ENCODE data around the gene USP12. TPM values are rescaled to one million over a fixed set of nuclear protein-coding genes. Genes with fewer than 3 reads are reported as not detected.
"Not testable (repeated sequence)": the region's sequence is repeated elsewhere in the genome, so short reads cannot be mapped to it uniquely, and the experiment has no call there.

Gene USP12
- total and polyA plus RNA-seq, 2 donors from 2014 or later: 15.0 to 27.5 TPM

- FAIRE-seq: no peak
- H3K4me1 ChIP-seq (ENCODE audit: control insufficient read depth in 2 of 3, insufficient read depth in 2 of 3, low read depth in 1 of 3, low read length in 3 of 3): peaks cover 0 to 5% (median 5%) of the 10 kb centered on the region in 3 donors
- no peak overlapping the region for H3K9ac ChIP-seq (ENCODE audit: low read length in 3 of 3)
- DNase-seq: no peak
- H3K27ac ChIP-seq (ENCODE audit: low read depth in 2 of 2, low read length in 2 of 2): no peak overlapping the region
- H3K36me3 ChIP-seq (ENCODE audit: control insufficient read depth in 2 of 3, insufficient read depth in 3 of 3, low read length in 3 of 3): no peaks in the 10 kb centered on the region
- no peaks in the 10 kb centered on the region for H3K9me3 ChIP-seq (ENCODE audit: control insufficient read depth in 2 of 3, insufficient read depth in 1 of 3, low read length in 3 of 3)
- H3K4me3 ChIP-seq (ENCODE audit: low read length in 3 of 3): no peak overlapping the region
- no peak for TF ChIP-seq CTCF (IDR thresholded peaks at IDR 0.05; ENCODE audit: borderline replicate concordance, extremely low read depth, insufficient read depth)
- intact Hi-C loops (cut with DNase I): no loop called here
- H3K27me3 ChIP-seq (ENCODE audit: control insufficient read depth, insufficient read depth, low read length): no peaks in the 10 kb centered on the region
These were observed 44.8 kb downstream of the USP12 start for GRCh38 chr13:27126859-27127258.

- FAIRE-seq (no peak), DNase-seq (no peak)
- H3K4me3 ChIP-seq (ENCODE audit: low read length in 3 of 3): no peak overlapping the region
- TF ChIP-seq CTCF (IDR thresholded peaks at IDR 0.05; ENCODE audit: borderline replicate concordance, extremely low read depth, insufficient read depth): no peak
- no peaks in the 10 kb centered on the region for H3K36me3 ChIP-seq (ENCODE audit: control insufficient read depth in 2 of 3, insufficient read depth in 3 of 3, low read length in 3 of 3)
- H3K9ac ChIP-seq (ENCODE audit: low read length in 3 of 3): no peak overlapping the region
- H3K4me1 ChIP-seq (ENCODE audit: control insufficient read depth in 2 of 3, insufficient read depth in 2 of 3, low read depth in 1 of 3, low read length in 3 of 3): peaks cover 0 to 6% (median 5%) of the 10 kb centered on the region in 3 donors
- no peaks in the 10 kb centered on the region for H3K27me3 ChIP-seq (ENCODE audit: control insufficient read depth, insufficient read depth, low read length)
- H3K9me3 ChIP-seq (ENCODE audit: control insufficient read depth in 2 of 3, insufficient read depth in 1 of 3, low read length in 3 of 3): no peaks in the 10 kb centered on the region
- intact Hi-C loops (cut with DNase I): no loop called here
- H3K27ac ChIP-seq (ENCODE audit: low read depth in 2 of 2, low read length in 2 of 2): no peak overlapping the region
These were observed 46.0 kb downstream of the USP12 start for GRCh38 chr13:27125357-27126282.

- TF ChIP-seq CTCF (IDR thresholded peaks at IDR 0.05; ENCODE audit: borderline replicate concordance, extremely low read depth, insufficient read depth): no peak
- Histone ChIP-seq H3K27ac (ENCODE audit: low read depth in 2 of 2, low read length in 2 of 2) (no peak overlapping the region), H3K9me3 (ENCODE audit: control insufficient read depth in 2 of 3, insufficient read depth in 1 of 3, low read length in 3 of 3) (no peaks in the 10 kb centered on the region), H3K9ac (ENCODE audit: low read length in 3 of 3) (no peak overlapping the region), H3K27me3 (ENCODE audit: control insufficient read depth, insufficient read depth, low read length) (no peaks in the 10 kb centered on the region), H3K4me1 (ENCODE audit: control insufficient read depth in 2 of 3, insufficient read depth in 2 of 3, low read depth in 1 of 3, low read length in 3 of 3) (peaks cover 0 to 6% (median 5%) of the 10 kb centered on the region in 3 donors), H3K4me3 (ENCODE audit: low read length in 3 of 3) (no peak overlapping the region), H3K36me3 (ENCODE audit: control insufficient read depth in 2 of 3, insufficient read depth in 3 of 3, low read length in 3 of 3) (no peaks in the 10 kb centered on the region)
- DNase-seq: no peak
- FAIRE-seq: no peak
- intact Hi-C loops (cut with DNase I): no loop called here
These were observed 47.0 kb downstream of the USP12 start for GRCh38 chr13:27124571-27124970.

- FAIRE-seq; H3K36me3 ChIP-seq (ENCODE audit: control insufficient read depth in 2 of 3, insufficient read depth in 3 of 3, low read length in 3 of 3); intact Hi-C loops (cut with DNase I); DNase-seq; H3K9me3 ChIP-seq (ENCODE audit: control insufficient read depth in 2 of 3, insufficient read depth in 1 of 3, low read length in 3 of 3); H3K27ac ChIP-seq (ENCODE audit: low read depth in 2 of 2, low read length in 2 of 2); H3K27me3 ChIP-seq (ENCODE audit: control insufficient read depth, insufficient read depth, low read length); H3K4me1 ChIP-seq (ENCODE audit: control insufficient read depth in 2 of 3, insufficient read depth in 2 of 3, low read depth in 1 of 3, low read length in 3 of 3); H3K9ac ChIP-seq (ENCODE audit: low read length in 3 of 3); H3K4me3 ChIP-seq (ENCODE audit: low read length in 3 of 3): not testable (repeated sequence)
These were observed 48.2 kb downstream of the USP12 start for GRCh38 chr13:27123445-27123844.
